CD1c-positive myeloid dendritic cell (primary cell): ENCODE data around the gene KRTAP12-4.
"Not testable (repeated sequence)": the region's sequence is repeated elsewhere in the genome, so short reads cannot be mapped to it uniquely, and the experiment has no call there.

Source experiments
- DNase-seq: peaks from one replicate; pipeline ENCODE4 v3.0.0-alpha.2; 2016; ENCODE audit errors: extremely low spot score

KRTAP12-4 gene, protein sequence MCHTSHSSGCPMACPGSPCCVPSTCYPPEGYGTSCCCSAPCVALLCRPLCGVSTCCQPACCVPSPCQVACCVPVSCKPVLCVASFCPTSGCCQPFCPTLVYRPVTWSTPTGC

DNA sequence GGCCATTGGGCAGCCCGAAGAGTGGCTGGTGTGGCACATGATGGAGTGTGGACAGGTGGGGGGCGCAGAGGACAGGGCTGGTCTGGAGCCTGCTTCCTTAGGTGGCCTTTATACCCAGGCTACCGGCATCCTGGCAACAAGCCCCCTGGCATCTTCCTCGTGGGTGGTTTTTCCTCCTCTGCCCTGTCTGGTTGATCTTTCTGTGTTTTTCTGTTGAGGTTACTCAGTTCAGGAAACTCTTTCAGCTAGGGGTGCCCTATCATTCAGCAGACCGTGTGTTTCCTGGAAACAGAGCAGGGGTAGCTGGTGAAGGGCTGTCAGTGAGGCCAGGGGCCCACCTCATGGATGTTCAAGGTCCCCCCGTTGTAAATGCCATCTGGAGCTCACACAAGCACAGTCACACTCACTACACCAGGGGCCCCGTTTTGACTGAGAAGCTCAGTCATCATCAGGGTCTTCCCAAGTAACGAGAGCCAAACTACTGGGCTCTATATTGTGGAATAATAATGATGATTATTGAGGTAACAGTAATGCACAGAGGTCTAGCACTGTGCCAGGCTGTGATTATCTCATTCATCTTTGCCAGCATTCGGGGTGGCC, at the start of gene KRTAP12-4:
KRTAP12-4 (minus strand) TSS at position 84 of the 600 bp plus-strand sequence; CDS start at position 39, 45 bp downstream.
- no peak for DNase-seq

DNA sequence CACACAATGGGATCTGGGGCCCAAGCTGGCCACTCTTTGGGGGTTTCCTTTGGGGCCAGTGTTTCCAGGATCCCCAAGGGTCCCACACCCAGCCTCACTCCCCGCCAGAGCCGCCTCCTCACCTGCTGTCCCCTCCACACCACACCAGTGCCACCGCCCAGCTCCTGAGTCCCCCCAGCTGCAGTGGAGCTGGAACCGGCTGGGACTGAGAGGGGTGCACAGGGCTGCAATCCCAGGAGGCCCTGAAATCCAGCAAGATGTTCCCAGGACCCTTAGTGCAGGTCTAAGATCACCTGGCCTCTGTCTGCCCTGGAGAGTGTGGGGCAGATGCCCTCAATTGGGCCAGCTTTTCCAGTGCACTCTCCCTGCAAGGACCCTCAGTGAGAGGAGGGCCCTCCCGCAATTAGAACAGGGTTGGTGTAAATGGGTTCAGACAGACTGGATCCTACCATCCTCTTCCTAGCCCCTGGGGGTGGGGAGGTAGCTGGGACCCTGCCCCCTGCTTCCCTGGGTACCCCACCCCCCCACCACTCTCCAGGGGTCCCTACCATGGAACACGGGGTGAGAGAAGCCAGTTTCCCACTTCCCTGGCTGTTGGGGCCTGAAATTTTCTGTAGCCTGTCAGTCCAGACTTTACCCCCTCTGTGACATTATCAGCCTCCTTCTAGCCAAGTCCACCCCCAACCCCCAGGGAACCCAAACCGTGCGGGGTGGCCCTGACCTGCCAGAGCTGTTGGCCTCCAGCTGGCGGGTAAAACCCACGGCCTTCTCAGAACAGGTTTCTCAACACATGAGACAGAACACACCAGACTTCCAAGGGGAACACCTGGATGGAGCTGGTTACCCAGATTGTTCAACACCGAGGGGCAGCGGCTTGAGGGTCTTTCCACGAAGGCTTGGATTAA, 49.5 kb upstream of the KRTAP12-4 start:
- DNase-seq, result no peak

DNA sequence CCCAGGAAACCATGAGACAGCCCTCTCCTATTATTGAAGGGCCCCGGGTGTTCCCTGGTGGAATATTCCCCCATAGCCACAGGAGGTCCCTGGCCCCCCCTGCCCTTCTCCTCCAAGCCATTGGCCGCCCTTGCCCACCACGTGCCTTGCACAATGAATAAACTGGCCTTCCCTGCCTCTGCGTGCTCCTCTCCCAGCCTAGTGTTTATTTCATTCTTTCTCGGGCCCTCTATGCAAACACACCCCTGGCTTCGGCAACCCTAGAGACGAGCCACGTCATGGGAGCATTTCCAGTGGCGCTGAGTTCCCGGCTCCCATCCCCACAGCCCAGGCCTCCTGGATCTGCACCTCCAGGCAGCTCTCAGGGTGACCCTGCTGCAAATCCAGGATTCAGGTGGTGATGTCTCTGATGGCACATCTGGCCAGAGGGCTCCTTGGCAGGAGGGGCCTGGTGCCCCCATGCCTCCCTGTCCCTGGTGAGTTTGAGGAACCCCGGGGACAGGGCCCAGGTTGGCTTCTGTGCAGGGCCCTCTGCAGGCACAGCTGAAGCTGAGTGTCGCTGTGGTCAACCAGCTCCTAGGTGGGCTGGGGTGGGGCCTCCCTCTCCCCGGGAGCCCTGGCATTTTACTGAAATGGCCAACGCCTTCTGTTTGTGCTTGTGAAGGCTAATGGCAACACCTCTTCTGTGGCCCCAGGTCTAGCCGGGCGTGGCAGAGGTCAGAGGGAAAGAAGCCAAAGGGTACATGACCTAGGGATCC, 48.7 kb upstream of the KRTAP12-4 start:
- DNase-seq, result no peak

DNA sequence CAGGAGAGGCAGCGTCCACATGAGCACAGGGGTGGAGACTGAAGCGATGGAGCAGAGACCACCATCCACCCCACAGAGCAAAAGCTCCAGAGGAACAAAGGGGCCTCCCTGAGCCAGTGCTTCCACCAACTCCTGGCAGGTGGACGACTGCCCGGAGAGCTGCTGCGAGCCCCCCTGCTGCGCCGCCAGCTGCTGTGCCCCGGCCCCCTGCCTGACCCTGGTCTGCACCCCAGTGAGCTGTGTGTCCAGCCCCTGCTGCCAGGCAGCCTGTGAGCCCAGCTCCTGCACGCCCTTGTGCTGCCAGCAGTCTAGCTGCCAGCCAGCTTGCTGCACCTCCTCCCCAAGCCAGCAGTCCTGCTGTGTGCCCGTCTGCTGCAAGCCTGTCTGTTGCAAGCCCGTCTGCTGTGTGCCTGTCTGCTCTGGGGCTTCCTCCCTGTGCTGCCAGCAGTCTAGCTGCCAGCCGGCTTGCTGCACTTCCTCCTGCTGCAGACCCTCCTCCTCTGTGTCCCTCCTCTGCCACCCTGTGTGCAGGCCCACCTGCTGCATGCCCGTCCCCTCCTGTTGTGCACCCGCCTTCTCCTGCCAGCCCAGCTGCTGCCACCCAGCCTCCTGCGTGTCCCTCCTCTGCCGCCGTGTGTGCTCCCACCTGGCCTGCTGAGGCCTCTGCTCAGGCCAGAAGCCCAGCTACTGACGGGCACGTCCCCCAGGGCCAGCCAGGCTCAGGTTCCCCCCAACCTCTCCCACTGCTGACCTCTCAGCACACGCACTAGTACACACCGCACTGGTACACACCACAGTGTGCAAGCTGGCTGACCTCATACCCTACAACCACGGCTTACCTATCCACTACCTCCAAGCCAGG, 47.9 kb upstream of the KRTAP12-4 start:
- no peak for DNase-seq

DNA sequence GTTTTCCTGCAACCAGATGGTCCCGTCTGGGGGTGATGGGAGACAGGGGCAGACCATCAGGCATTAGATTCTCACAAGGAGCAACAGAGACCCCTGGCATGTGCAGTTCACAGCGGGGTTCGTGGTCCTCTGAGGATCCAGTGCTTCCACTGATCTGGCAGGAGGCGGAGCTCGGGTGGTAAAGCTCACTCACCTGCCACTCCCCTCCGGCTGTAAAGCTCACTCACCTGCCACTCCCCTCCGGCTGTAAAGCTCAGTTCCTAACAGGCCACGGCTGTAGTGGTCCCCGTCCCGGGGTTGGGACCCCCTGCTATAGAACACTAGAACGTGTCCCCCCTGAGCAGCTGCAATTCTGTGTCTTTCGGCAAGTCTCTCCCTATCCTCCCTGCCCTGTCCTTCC, 47.1 kb upstream of the KRTAP12-4 start:
- no peak for DNase-seq

DNA sequence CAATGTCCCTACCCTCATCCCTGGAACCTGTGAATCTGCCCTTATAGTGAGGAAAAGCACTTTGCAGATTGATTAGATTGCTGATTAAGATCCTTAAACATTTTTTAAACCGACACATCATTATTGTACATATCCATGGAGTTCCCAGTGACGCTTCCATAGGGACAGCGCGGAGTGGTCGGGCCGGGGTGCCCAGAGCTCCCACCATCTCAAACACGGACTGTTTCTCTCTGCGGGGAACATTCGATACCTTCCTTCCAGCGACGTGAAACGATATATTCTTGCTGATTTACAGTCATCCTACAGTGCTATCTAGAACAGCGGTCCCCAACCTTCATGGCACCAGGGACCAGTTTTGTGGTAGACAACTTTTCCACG, 46.6 kb upstream of the KRTAP12-4 start:
- no peak for DNase-seq

DNA sequence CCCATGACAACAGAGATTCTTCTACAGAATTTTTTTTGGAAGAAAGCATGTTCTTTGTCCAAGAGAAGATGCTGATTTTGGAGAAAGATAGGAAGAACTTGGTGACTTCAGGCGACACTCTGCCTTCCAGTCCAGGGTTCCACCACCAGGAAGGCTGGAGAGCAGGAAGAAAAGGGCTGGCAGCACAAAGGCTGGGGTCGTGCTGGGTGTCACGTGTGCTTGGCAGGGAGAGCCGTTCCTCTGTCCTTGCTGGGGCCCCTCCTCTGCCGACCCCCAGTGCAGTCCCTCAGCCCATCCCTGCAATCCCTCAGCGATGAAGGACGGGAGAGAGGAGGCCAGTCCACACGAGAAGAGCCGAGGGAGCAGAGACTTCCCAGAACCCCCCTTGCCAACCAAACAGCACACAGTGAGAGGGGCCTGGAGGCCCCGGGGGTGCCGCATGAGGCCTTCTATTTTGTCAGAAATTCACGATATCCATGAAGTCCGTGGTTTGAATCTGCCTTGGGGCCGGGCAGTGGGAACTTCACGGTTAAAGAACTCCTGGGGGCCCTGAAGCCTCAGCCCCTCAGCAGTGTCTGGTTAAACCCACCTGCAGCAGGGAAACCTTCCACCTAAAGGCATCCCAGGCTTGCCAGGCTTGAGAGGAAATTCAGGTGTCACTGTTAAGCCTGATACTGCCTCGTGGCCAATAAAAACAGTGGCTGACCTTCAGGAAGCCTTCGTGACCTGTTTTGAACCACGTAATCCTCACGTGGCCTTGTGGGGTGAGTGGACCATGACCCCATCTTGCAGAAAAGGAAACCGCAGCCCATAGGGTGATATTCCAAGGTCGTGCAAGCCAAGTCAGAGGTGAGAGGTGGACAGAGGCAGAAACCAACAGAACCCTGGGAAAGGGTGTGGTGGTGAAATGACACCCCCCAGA, 45.9 kb upstream of the KRTAP12-4 start:
- DNase-seq, result no peak

DNA sequence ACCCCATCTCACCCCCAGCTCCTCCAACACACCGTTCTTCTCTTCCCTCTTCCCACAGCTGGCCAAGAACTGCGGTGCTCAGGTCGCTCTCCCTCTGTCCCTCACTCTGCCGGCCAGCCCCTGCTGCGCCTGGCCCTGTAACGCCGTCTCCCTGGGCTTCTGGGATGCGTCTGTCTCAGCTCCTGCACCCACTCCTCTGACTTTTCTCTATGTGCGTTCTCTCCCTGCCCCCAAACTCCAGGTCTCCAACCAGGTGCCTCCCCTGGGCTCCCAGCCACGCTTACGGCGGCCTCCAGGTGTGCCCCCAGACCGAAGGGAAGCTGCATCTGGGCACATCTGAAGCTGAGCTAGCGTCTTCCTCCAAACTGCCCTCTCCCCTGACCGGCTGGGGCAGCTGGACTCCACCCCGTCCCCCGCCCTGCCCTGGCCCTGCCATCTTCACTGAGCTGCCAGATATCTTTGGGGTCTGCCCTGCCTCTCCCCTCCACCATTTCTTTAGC, 45.1 kb upstream of the KRTAP12-4 start:
- no peak for DNase-seq

DNA sequence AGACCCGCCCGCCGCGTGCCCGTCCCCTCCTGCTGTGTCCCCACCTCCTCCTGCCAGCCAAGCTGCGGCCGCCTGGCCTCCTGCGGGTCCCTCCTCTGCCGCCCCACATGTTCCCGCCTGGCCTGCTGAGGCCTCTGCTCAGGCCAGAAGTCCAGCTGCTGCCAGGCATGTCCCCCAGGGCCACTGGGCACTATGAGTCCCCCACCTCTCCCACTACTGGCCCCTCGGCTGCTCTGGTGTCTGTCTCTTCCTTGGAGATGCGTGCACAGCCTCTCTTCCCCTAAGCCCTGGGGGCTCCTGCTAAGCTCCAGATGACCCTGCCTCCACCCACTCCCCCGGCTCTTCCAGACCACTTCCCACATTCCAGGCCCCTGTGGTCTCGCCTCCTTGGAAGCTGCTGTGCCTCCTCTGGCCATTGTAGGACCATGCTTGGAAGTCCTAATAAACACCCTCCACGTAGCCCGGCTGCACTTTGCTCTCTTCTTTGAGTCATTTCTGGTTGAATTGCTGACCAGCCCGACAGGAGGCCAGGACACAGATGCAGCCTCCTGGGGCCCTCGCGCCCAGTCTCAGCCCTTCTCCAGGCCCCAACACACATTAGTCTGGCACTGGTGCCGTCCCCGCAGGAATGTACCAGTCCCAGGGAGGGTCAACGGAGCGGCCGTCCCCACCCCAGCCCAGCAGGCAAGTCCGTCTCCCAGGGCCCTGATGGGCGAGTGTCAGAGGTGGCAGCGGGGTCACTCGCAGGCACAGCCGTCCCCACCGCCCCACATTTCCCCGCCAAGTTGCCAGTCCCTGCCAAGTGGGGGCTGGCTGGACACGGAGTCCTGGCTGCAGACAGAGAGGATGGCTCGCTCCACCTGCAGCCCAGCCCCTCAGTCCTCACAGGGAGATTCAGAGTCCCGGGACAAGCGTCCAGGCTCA, 43.6 kb upstream of the KRTAP12-4 start:
- DNase-seq, result no peak

DNA sequence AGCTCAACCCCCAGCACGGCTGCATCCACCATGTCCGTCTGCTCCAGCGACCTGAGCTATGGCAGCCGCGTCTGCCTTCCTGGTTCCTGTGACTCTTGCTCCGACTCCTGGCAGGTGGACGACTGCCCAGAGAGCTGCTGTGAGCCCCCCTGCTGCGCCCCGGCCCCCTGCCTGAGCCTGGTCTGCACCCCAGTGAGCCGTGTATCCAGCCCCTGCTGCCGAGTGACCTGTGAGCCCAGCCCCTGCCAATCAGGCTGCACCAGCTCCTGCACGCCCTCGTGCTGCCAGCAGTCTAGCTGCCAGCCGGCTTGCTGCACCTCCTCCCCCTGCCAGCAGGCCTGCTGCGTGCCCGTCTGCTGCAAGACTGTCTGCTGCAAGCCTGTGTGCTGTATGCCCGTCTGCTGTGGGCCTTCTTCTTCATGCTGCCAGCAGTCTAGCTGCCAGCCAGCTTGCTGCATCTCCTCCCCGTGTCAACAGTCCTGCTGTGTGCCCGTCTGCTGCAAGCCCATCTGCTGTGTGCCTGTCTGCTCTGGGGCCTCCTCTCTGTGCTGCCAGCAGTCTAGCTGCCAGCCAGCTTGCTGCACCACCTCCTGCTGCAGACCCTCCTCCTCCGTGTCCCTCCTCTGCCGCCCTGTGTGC, 42.8 kb upstream of the KRTAP12-4 start, which contains the start of gene KRTAP10-12:
KRTAP10-12 (plus strand) TSS at position 1 of the 639 bp plus-strand sequence; CDS start at position 31, 30 bp downstream.
- not testable (repeated sequence) for DNase-seq

DNA sequence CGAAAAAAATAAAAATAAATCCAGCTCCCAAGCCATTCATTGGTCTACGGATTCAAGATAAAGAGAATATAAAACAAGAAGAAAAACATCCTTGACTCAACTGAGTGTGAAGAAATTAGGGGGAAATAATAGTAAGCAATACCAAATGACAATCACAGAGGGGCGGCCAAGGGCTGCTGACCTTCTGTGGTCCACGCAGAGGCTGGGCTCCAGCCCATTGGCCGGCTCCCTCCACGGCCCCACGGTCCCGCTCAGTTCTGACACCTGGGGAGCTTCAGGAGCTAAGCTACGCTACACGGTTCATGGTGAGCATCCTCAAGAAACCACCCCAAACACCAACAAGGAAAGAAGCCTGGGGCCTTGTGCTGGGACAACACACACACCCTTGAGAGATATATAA, 42.1 kb upstream of the KRTAP12-4 start:
- DNase-seq, result no peak

DNA sequence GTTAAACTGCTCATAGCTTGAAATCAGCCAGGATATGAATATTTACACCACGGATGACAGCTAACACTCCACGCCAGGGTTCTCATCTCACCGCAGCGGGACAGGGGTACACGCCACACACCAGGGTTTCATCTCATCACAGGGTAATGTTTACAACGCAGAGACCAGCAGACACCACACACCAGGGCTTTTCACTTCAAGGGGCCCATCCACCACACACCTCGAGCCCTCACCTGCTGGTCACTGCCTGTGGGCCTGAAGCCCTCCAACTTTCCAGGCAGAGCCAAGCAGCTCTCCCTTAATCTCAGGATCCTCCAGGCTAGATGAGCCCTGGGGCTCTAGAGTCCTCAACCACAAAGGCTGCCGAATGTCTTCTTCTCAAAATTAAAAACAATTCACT, 41.2 kb upstream of the KRTAP12-4 start:
- DNase-seq, result no peak

DNA sequence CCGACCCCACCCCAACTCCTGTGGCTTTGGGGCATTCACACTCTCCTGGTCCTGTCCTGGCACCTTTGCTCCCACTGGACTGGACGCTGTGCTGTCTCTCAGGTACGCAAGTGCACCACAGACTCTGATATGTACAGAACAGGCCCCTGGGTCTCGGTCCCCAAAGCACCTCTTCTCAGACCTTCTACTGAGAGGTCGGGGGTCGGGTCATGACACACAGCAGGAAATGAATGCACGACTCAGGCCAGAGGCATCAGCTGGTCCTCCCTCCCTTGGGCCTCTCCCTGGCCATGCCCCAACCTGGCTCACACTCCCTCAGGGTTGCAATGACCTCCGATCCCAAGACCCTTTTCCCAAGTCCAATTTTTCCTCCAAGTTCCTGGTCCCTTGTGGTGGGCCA, 40.7 kb upstream of the KRTAP12-4 start:
- DNase-seq, result no peak

DNA sequence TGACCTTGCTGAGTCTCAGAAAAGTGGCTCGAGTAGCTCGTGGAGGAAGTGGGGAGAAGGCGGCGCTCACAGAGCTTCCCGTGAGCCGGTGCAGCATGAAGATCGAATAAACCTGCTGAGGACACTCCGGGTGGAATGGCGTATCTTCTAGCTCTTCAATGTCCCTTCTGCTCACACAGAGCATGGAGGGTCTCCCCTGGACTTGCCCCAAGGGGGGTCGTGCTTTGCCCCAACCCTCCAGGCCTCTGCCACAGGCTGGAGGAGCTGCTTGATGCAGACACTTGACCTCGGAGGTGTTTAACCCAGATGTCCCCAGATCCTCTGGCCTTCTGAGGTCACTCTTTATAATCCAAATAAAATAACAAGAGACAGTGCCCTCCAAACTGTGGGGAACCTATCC, 40.3 kb upstream of the KRTAP12-4 start:
- DNase-seq, result no peak

DNA sequence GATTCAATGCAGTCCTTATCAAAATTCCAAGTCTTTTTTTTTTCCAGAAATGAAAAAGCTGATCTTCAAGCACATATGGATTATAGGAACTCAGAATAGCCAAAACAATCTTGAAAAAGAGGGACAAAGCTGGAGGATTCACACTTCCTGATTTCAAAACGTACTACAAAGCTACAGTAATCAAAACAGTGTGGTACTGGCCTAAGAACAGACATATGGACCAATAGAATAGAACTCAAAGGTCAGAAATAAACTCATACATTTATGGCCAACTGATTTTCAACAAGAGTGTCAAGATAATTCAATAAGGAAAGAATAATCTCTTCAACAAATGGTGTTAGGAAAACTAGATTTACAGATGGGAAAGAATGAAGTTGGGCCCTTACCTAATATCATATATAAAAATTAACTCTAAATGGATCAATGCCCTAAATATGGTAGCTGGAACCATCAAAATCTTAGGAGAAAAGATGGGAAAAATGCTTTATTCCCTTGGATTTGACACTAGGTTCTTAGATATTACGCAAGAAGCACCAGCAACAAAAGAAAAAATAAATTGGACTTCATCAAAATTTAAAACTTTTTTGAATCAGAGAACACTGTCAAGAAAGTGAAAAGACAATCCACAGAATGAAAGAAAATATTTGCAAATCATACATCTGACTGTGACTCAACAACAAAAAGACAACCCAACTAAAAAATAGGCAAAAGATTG, 38.5 kb upstream of the KRTAP12-4 start:
- DNase-seq, result no peak

DNA sequence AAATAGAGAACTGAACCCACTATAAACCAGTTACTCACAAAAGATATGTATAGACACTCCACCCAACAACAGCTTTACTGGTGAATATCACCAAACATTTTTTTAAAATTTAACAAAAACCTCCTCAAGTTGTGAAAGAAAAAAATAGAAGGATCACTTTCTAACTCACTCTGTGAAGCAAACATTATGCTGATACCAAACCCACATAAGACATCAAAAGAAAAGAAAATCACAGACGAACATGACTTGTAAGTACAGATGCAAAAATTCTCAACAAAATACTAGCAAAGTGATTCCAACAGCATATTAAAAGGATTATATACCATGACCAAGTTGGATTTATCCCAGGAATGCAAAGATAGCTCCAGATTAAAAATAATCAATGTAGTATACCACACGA, 37.2 kb upstream of the KRTAP12-4 start:
- DNase-seq, result no peak

DNA sequence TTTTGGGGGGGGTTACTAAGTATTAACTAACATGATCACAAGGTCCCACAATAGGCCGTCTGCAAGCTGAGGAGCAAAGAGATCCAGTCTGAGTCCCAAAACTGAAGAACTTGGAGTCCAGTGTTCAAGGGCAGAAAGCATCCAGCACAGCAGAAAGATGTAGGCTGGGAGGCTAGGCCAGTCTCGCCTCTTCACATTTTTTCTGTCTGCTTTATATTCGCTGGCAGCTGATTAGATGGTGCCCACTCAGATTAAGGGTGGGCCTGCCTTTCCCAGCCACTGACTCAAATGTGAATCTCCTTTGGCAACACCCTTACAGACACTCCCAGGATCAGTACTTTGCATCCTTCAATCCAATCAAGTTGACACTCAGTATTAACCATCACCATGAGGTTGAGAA, 35.3 kb upstream of the KRTAP12-4 start:
- DNase-seq, result not testable (repeated sequence)

DNA sequence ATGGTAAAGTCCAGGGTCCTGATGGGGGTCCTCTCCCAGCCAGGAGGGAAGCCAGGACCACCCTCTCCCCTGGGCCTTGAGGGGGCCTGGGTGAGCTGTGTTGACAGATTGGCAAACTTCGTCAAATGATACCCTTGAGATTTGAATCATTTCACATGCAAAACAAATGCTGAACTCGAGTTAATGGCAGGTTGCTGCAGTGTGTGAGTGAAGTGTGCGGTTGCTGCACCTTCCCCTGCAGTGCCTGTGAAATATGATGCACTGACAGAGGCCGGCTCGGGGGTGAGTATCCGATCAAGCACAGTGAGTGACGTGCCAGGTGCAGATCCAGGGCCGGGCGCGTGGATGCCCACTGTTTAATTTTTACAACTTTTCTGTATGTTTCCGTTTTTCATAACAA, 33.2 kb upstream of the KRTAP12-4 start:
- no peak for DNase-seq
